ENCODE measurements around the gene NBPF3. TPM values are rescaled to one million over a fixed set of nuclear protein-coding genes. Genes with fewer than 3 reads are reported as not detected.

Gene NBPF3
- total RNA-seq, 4 donors from 2014 or later: 8.9 to 14.3 (median 12.1) TPM

DNA sequence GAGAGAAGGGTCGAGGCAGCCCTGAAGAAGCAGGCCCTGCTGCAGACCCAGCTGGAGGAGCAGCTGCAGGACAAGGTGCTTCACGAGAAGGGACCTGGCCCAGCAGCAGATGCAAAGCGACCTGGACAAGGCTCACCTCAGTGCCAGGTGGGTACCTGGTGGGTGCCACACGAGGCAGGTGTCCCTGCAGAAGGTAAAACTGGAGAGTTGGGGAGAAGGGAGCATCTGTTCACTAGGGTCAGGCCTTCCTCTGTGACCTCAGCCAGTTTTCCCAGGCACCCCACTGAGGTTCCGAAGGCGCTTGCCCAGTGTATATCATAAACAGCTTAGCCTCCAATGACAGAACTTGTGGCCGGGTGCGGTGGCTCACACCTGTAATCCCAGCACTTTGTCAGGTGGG lies 5.5 kb upstream of the NBPF3 start:
- TF ChIP-seq, protein P1, sequence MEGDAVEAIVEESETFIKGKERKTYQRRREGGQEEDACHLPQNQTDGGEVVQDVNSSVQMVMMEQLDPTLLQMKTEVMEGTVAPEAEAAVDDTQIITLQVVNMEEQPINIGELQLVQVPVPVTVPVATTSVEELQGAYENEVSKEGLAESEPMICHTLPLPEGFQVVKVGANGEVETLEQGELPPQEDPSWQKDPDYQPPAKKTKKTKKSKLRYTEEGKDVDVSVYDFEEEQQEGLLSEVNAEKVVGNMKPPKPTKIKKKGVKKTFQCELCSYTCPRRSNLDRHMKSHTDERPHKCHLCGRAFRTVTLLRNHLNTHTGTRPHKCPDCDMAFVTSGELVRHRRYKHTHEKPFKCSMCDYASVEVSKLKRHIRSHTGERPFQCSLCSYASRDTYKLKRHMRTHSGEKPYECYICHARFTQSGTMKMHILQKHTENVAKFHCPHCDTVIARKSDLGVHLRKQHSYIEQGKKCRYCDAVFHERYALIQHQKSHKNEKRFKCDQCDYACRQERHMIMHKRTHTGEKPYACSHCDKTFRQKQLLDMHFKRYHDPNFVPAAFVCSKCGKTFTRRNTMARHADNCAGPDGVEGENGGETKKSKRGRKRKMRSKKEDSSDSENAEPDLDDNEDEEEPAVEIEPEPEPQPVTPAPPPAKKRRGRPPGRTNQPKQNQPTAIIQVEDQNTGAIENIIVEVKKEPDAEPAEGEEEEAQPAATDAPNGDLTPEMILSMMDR (IDR thresholded peaks at IDR 0.05; ENCODE audit: low read depth): no peak

DNA sequence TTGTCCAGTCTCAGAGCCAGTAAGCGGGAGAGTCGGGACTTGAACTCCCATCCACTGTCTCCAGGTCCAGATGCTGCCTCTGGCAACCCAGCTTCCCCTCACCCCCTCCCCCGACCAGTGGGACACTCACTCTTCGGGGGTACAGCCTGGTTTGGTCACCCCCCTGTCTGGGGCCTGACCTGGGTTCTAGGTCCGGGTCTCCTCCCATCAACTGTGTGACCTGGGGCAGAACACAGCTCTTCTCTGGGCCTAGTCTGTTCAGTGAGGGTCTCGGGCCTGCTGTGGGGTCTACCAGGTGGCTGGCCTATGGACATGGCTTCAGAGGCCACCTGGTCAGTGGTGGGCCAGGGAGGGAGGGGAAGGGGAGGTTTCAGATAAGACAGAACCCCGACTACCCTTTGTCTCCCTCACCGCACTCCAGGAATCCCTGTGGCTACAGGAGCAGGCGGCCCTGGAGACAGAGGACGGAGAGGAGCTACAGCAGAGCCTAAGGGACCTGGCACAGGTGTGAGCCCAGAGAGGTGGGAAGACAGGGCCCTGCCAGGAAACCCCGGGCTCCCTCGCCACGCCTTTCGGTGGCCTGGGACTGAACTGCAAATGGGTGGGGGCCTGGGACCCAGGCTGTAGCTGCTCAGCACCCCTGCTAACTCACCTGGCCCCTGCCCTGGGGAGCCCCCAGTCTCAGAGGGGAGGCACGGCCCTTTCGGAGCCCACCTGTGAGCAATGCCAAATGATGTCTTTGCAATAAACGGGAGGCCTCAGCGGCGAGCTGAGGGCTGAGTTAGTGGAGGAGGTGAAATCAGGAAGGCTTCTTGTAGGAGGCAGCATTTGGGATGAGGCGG lies 4.1 kb upstream of the NBPF3 start:
- TF ChIP-seq, protein P1 (IDR thresholded peaks at IDR 0.05; ENCODE audit: low read depth): no peak

- TF ChIP-seq, protein P1 (IDR thresholded peaks at IDR 0.05; ENCODE audit: low read depth): no peak
Measured at GRCh38 chr1:21436488-21437340, 3.2 kb upstream of the NBPF3 start.

DNA sequence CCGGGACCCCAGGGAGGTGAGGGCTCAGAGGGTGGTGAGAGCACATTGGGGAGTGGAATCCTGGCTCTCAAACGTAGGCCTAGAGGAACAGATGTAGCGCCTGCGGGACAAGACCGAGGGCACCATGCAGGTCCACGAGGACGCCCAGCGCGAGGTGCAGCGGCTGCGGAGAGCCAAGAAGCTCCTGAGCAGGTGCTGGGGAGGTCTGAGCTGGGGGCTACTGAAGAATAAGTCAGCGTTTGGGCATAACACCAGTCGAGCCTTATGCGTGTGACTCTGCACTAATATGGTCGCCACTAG lies 2.6 kb upstream of the NBPF3 start:
- TF ChIP-seq, protein P1 (IDR thresholded peaks at IDR 0.05; ENCODE audit: low read depth): no peak

DNA sequence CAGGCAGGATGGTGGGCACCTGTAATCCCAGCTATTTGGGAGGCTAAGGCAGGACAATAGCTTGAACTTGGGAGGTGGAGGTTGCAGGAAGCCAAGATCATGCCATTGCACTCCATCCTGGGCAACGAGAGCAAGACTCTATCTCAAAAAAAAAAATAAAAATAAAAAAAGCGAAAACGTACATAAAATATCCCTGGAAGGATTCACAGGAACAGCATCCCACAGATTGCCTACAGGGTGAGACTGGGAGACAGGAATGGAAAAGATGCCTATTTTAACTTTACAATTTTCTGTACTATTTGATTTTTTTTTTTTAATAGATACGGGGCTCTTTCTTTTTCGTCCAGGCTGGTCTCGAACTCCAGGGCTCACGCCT lies 604 bp upstream of the NBPF3 start:
- TF ChIP-seq, protein P1 (IDR thresholded peaks at IDR 0.05; ENCODE audit: low read depth): no peak

DNA sequence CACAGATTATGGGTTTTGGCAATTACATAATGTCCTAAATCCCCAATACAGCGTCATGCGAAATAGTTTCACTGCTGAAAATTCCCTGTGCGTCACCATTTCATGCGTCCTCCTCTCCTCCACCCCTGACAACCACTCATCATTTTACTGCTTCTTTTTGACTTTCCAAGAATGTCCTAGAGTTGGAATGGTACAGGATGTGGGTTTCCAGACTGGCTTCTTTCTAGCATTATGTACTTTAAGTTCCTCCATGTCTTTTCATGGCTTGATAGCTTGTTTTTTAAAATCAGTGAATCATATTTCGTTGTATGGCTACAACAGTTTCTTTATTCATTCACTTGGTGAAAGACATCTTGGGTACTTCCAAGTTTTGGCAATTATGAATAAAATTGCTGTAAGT lies 7.4 kb downstream of the NBPF3 start:
- TF ChIP-seq, protein P1 (IDR thresholded peaks at IDR 0.05; ENCODE audit: low read depth): no peak

GRCh38 chr1:21449906-21450305 lies 10.0 kb downstream of the NBPF3 start:
- TF ChIP-seq, protein P1 (IDR thresholded peaks at IDR 0.05; ENCODE audit: low read depth): no peak
